CD4-positive, CD25-positive, alpha-beta regulatory T cell (primary cell): Measurements from ENCODE around the gene LYPD1. TPM values are rescaled to one million over a fixed set of nuclear protein-coding genes. Genes with fewer than 3 reads are reported as not detected.
"Not testable (repeated sequence)": the region's sequence is repeated elsewhere in the genome, so short reads cannot be mapped to it uniquely, and the experiment has no call there.

Experiments used
- ATAC-seq, 2 donors: fragments of 150-1000 bp; cut with Tn5 transposase; one replicate each; pipeline ENCODE4 v1.10.0; 2021; ENCODE audit warnings: low read depth in 2 of 2, moderate number of reproducible peaks in 2 of 2, moderate library complexity in 1 of 2
- DNase-seq, 3 donors: peaks; one replicate each; pipeline versions ENCODE4 v3.0.0 to v3.0.0-alpha.2; 2012 to 2022; ENCODE audit warnings: mixed read lengths in 1 of 3
- H3K27ac ChIP-seq: one replicate; pipeline ENCODE4 v1.7.0; 2013; ENCODE audit warnings: mild to moderate bottlenecking, low read length; ENCODE audit not compliant: insufficient read depth, poor library complexity, severe bottlenecking
- H3K27me3 ChIP-seq: one replicate; pipeline ENCODE4 v1.7.0; 2013; ENCODE audit warnings: low read length; ENCODE audit not compliant: control insufficient read depth, insufficient read depth
- H3K36me3 ChIP-seq: one replicate; pipeline ENCODE4 v1.7.0; 2013; ENCODE audit warnings: mild to moderate bottlenecking, low read length, moderate library complexity; ENCODE audit not compliant: control insufficient read depth, insufficient read depth
- H3K4me1 ChIP-seq: 2 replicates; pipeline ENCODE4 v1.7.0; 2013; ENCODE audit warnings: mild to moderate bottlenecking, low read length; ENCODE audit not compliant: insufficient read depth, control insufficient read depth, poor library complexity, severe bottlenecking
- H3K4me3 ChIP-seq: one replicate; pipeline ENCODE4 v1.7.0; 2013; ENCODE audit warnings: low read depth, mild to moderate bottlenecking, low read length, moderate library complexity
- H3K9me3 ChIP-seq, 2 experiments: 1 replicate in 1 of 2; 2 replicates in 1 of 2; pipeline ENCODE4 v1.7.0; 2013; ENCODE audit warnings: low read length in 2 of 2, mild to moderate bottlenecking in 1 of 2, moderate library complexity in 1 of 2; ENCODE audit not compliant: control insufficient read depth in 2 of 2
- H3K27ac Mint-ChIP-seq, 3 donors: one replicate each; pipeline ENCODE4 v1.8.0; 2020 to 2022; ENCODE audit warnings: mild to moderate bottlenecking in 3 of 3, mixed read lengths in 3 of 3, moderate library complexity in 2 of 3
- H3K27me3 Mint-ChIP-seq: one replicate; pipeline ENCODE4 v1.8.0; 2022; ENCODE audit warnings: mild to moderate bottlenecking, mixed read lengths
- H3K36me3 Mint-ChIP-seq: one replicate; pipeline ENCODE4 v1.8.0; 2020; ENCODE audit warnings: mixed read lengths
- H3K4me1 Mint-ChIP-seq, 4 donors: one replicate each; pipeline ENCODE4 v1.8.0; 2020 to 2022; ENCODE audit warnings: mixed read lengths in 4 of 4, mild to moderate bottlenecking in 1 of 4
- H3K4me3 Mint-ChIP-seq, 4 donors: one replicate each; pipeline ENCODE4 v1.8.0; 2020 to 2022; ENCODE audit warnings: mild to moderate bottlenecking in 4 of 4, mixed read lengths in 4 of 4, moderate library complexity in 3 of 4
- H3K9me3 Mint-ChIP-seq, 7 donors: one replicate each; pipeline ENCODE4 v1.8.0; 2020 to 2022; ENCODE audit warnings: mixed read lengths in 7 of 7, mild to moderate bottlenecking in 3 of 7, moderate library complexity in 2 of 7
- polyA plus RNA-seq, 4 donors: library from polyadenylated mRNA; unstranded; fragments of 300-500 nt; fragmentation: Illumina TruSeq; gene quantifications; one replicate each; pipeline ENCODE4 v1.2.3, GENCODE V29; 2021
- total RNA-seq: library from RNA; stranded (reverse); gene quantifications from one replicate; pipeline ENCODE4 v1.2.3, GENCODE V29; 2022

LYPD1 gene
- not detected for total RNA-seq
- not detected for polyA plus RNA-seq

GRCh38 chr2:132669908-132670495 is at the start of gene LYPD1:
TSS of gene LYPD1 (minus strand) at chr2:132670205. CDS start at chr2:132669932, 273 bp downstream.
- H3K27me3 Mint-ChIP-seq, result peaks cover 34% of the 10 kb centered on the region
- no peak within 1 kb of the TSS for H3K4me3 ChIP-seq

GRCh38 chr2:132719480-132719879 is 49.5 kb upstream of the LYPD1 start:
- Mint-ChIP-seq H3K4me3 (no peak overlapping the region), H3K27me3 (no peaks in the 10 kb centered on the region), H3K36me3 (no peaks in the 10 kb centered on the region), H3K27ac (no peak overlapping the region), H3K4me1 (no peaks in the 10 kb centered on the region), H3K9me3 (peaks cover 0 to 7% (median 2%) of the 10 kb centered on the region in 7 donors)
- no peak overlapping the region for H3K4me3 ChIP-seq
- no peak for ATAC-seq
- H3K9me3 ChIP-seq, result no peaks in the 10 kb centered on the region
- no peak for DNase-seq
- H3K4me1 ChIP-seq, result no peaks in the 10 kb centered on the region
- no peaks in the 10 kb centered on the region for H3K27me3 ChIP-seq
- no peak overlapping the region for H3K27ac ChIP-seq
- no peaks in the 10 kb centered on the region for H3K36me3 ChIP-seq

More at GRCh38 chr2:132669908-132670495, at the start of gene LYPD1:
- peaks cover 2% of the 10 kb centered on the region for H3K27me3 ChIP-seq
- H3K4me1 ChIP-seq, result no peaks in the 10 kb centered on the region
- H3K9me3 ChIP-seq, result no peaks in the 10 kb centered on the region
- no peak for DNase-seq
- H3K27ac ChIP-seq, result no peak within 1 kb of the TSS
- H3K4me1 Mint-ChIP-seq, result peaks cover 0 to 5% (median 0%) of the 10 kb centered on the region in 4 donors
- H3K36me3 ChIP-seq, result no peaks in the 10 kb centered on the region
- H3K9me3 Mint-ChIP-seq, result peaks cover 0 to 2% (median 0%) of the 10 kb centered on the region in 7 donors
- no peak within 1 kb of the TSS for H3K4me3 Mint-ChIP-seq
- H3K27ac Mint-ChIP-seq, result no peak within 1 kb of the TSS
- H3K36me3 Mint-ChIP-seq, result no peaks in the 10 kb centered on the region
- ATAC-seq, result no peak

- Histone ChIP-seq H3K4me1 (no peaks in the 10 kb centered on the region), H3K9me3 (no peaks in the 10 kb centered on the region), H3K27ac (no peak overlapping the region), H3K4me3 (no peak overlapping the region), H3K36me3 (no peaks in the 10 kb centered on the region), H3K27me3 (no peaks in the 10 kb centered on the region)
- Mint-ChIP-seq H3K4me1 (no peaks in the 10 kb centered on the region), H3K27me3 (no peaks in the 10 kb centered on the region), H3K27ac (no peak overlapping the region), H3K4me3 (no peak overlapping the region), H3K36me3 (no peaks in the 10 kb centered on the region), H3K9me3 (peaks cover 0 to 6% (median 3%) of the 10 kb centered on the region in 7 donors)
- DNase-seq (no peak), ATAC-seq (no peak)
Measured at GRCh38 chr2:132716954-132717353, 46.9 kb upstream of the LYPD1 start.

- H3K27me3 Mint-ChIP-seq, result no peaks in the 10 kb centered on the region
Measured at GRCh38 chr2:132715386-132716351, 45.7 kb upstream of the LYPD1 start.

GRCh38 chr2:132703396-132703795 is 33.4 kb upstream of the LYPD1 start:
- no peaks in the 10 kb centered on the region for H3K4me1 Mint-ChIP-seq
- H3K9me3 ChIP-seq, result no peaks in the 10 kb centered on the region
- H3K36me3 ChIP-seq, result no peaks in the 10 kb centered on the region
- H3K9me3 Mint-ChIP-seq, result peaks cover 0 to 7% (median 2%) of the 10 kb centered on the region in 7 donors
- no peak overlapping the region for H3K4me3 Mint-ChIP-seq
- DNase-seq (no peak), ATAC-seq (no peak)
- no peak overlapping the region for H3K27ac Mint-ChIP-seq
- no peak overlapping the region for H3K27ac ChIP-seq
- H3K27me3 ChIP-seq, result no peaks in the 10 kb centered on the region
- no peaks in the 10 kb centered on the region for H3K36me3 Mint-ChIP-seq
- no peaks in the 10 kb centered on the region for H3K27me3 Mint-ChIP-seq
- H3K4me3 ChIP-seq, result no peak overlapping the region
- H3K4me1 ChIP-seq, result no peaks in the 10 kb centered on the region

More at GRCh38 chr2:132715386-132716351, 45.7 kb upstream of the LYPD1 start:
- ATAC-seq (no peak), DNase-seq (no peak)
- peaks cover 0 to 6% (median 3%) of the 10 kb centered on the region in 7 donors for H3K9me3 Mint-ChIP-seq
- Histone ChIP-seq H3K9me3 (no peaks in the 10 kb centered on the region), H3K36me3 (no peaks in the 10 kb centered on the region), H3K27ac (no peak overlapping the region), H3K4me1 (no peaks in the 10 kb centered on the region), H3K4me3 (no peak overlapping the region), H3K27me3 (no peaks in the 10 kb centered on the region)
- no peaks in the 10 kb centered on the region for H3K4me1 Mint-ChIP-seq
- no peak overlapping the region for H3K4me3 Mint-ChIP-seq
- H3K36me3 Mint-ChIP-seq, result no peaks in the 10 kb centered on the region
- no peak overlapping the region for H3K27ac Mint-ChIP-seq

- Histone ChIP-seq H3K36me3 (no peaks in the 10 kb centered on the region), H3K4me3 (no peak overlapping the region), H3K27ac (no peak overlapping the region), H3K4me1 (no peaks in the 10 kb centered on the region), H3K9me3 (no peaks in the 10 kb centered on the region), H3K27me3 (no peaks in the 10 kb centered on the region)
- ATAC-seq (no peak), DNase-seq (no peak)
- no peak overlapping the region for H3K27ac Mint-ChIP-seq
- no peaks in the 10 kb centered on the region for H3K4me1 Mint-ChIP-seq
- H3K9me3 Mint-ChIP-seq, result peaks cover 0 to 3% (median 2%) of the 10 kb centered on the region in 7 donors
- H3K36me3 Mint-ChIP-seq, result no peaks in the 10 kb centered on the region
- no peaks in the 10 kb centered on the region for H3K27me3 Mint-ChIP-seq
- H3K4me3 Mint-ChIP-seq, result no peak overlapping the region
Measured at GRCh38 chr2:132701810-132702209, 31.8 kb upstream of the LYPD1 start.

GRCh38 chr2:132699802-132700201 is 29.8 kb upstream of the LYPD1 start:
- not testable (repeated sequence) for H3K36me3 ChIP-seq, H3K9me3 Mint-ChIP-seq, H3K27ac Mint-ChIP-seq, DNase-seq, H3K9me3 ChIP-seq, H3K36me3 Mint-ChIP-seq, H3K4me3 Mint-ChIP-seq, H3K4me3 ChIP-seq, ATAC-seq, H3K27ac ChIP-seq, H3K4me1 ChIP-seq, H3K27me3 Mint-ChIP-seq, H3K4me1 Mint-ChIP-seq, H3K27me3 ChIP-seq
